GM12891 (cell line): Measurements from ENCODE around the gene ETHE1.

Experiments
- PAX5 ChIP-seq: IDR thresholded peaks from 2 replicates; pipeline ENCODE4 v1.6.1; 2011; ENCODE audit warnings: low read length, moderate library complexity, mild to moderate bottlenecking; ENCODE audit not compliant: insufficient read depth, severe bottlenecking
- POLR2A ChIP-seq: IDR thresholded peaks from 2 replicates; pipeline ENCODE4 v1.6.1; 2011; ENCODE audit warnings: low read depth, low read length, control low read depth
- POLR2AphosphoS5 ChIP-seq: IDR thresholded peaks from 2 replicates; pipeline ENCODE4 v1.6.1; 2011; ENCODE audit warnings: low read depth, low read length, control low read depth
- SPI1 ChIP-seq: IDR thresholded peaks from 2 replicates; pipeline ENCODE4 v1.6.1; 2011; ENCODE audit warnings: low read depth, low read length, control low read depth
- TAF1 ChIP-seq: IDR thresholded peaks from 2 replicates; pipeline ENCODE4 v1.6.1; 2011; ENCODE audit warnings: low read depth, low read length, control low read depth

DNA sequence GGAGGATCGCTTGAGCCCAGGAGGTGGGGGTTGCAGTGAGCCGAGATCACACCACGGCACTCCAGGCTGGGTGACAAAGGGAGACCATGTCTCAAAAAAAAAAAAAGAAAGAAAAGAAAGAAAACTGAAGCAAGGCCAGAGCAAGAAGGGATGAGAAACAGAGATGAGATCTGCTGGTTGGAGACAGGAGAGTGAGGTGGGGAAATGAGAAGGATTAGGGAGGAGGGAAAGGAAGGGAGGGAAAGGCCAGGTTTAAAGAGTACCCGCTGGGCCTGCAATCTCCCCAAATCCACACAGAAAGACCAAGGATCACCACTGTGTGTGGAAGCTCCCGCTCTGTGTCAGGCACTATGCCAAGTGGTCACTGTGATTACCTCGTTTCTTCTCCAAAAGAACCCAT is 45.3 kb downstream of the ETHE1 start:
- TF ChIP-seq POLR2A = no peak
- no peak for TF ChIP-seq POLR2AphosphoS5
- no peak for TF ChIP-seq TAF1
- no peak for TF ChIP-seq SPI1
- no peak for TF ChIP-seq PAX5
